B cell (primary cell): ENCODE measurements around the gene NPHP4. TPM values are rescaled to one million over a fixed set of nuclear protein-coding genes. Genes with fewer than 3 reads are reported as not detected.

Experiments used
- ATAC-seq: fragments of 200-7000 bp; cut with Tn5 transposase; one replicate; pipeline ENCODE4 v1.10.0; 2021; ENCODE audit warnings: low read depth, mild to moderate bottlenecking, moderate number of reproducible peaks, moderate library complexity
- CTCF ChIA-PET: fragments of 350-600 bp; sonication (Branson Sonifier 250); formaldehyde crosslinking; loops from one replicate; lab custom pipeline; 2021; ENCODE audit warnings: antibody characterized with exemption, inconsistent platforms; lab: Charles Lee
- POLR2A ChIA-PET: fragments of 350-600 bp; sonication (Branson Sonifier 250); formaldehyde crosslinking; loops from one replicate; lab custom pipeline; 2021; ENCODE audit warnings: antibody characterized with exemption; lab: Charles Lee
- DNase-seq: peaks from one replicate; pipeline ENCODE4 v3.0.0; 2013
- H2AFZ ChIP-seq: 2 replicates; pipeline ENCODE4 v1.6.1; 2012; ENCODE audit warnings: mild to moderate bottlenecking, low read depth, low read length; ENCODE audit not compliant: insufficient read depth, poor library complexity, severe bottlenecking
- H3K27ac ChIP-seq, 2 donors: 1 replicate in 1 of 2; 2 replicates in 1 of 2; pipeline ENCODE4 v1.5.1; 2012 to 2013; ENCODE audit warnings: low read length in 2 of 2, mild to moderate bottlenecking in 2 of 2, moderate library complexity in 1 of 2
- H3K27me3 ChIP-seq, 4 experiments: fragments of 200-600 bp in 1 of 4; sonication (generic) in 1 of 4; replicated peaks in 1 of 4; 1 replicate in 2 of 4; 2 replicates in 2 of 4; pipeline versions ENCODE4 v1.6.1 to v1.7.0; 2013 to 2016; ENCODE audit warnings: low read length in 3 of 4, mild to moderate bottlenecking in 2 of 4, mixed read lengths in 1 of 4, moderate library complexity in 1 of 4; ENCODE audit not compliant: insufficient read depth in 4 of 4, control insufficient read depth in 3 of 4; ENCODE audit errors: control extremely low read depth in 1 of 4
- H3K36me3 ChIP-seq, 2 experiments: replicated peaks in 1 of 2; 1 replicate in 1 of 2; 2 replicates in 1 of 2; pipeline versions ENCODE4 v1.6.1 to v1.7.1; 2013; ENCODE audit warnings: low read length in 1 of 2; ENCODE audit not compliant: insufficient read depth in 2 of 2, control insufficient read depth in 1 of 2; ENCODE audit errors: control extremely low read depth in 1 of 2, extremely low read depth in 1 of 2
- H3K4me1 ChIP-seq, 2 donors: fragments of 200-600 bp in 1 of 2; sonication (generic) in 1 of 2; 1 replicate in 1 of 2; 2 replicates in 1 of 2; pipeline versions ENCODE4 v1.5.1 to v1.6.1; 2013 to 2017; ENCODE audit warnings: low read length in 2 of 2; ENCODE audit not compliant: control insufficient read depth in 2 of 2, insufficient read depth in 2 of 2
- H3K4me2 ChIP-seq: replicated peaks from 2 replicates; pipeline ENCODE3; 2012; ENCODE audit warnings: mild to moderate bottlenecking, low read depth, low read length; ENCODE audit not compliant: poor library complexity, severe bottlenecking
- H3K4me3 ChIP-seq, 5 experiments: fragments of 200-600 bp in 1 of 5; sonication (generic) in 1 of 5; 1 replicate in 3 of 5; 2 replicates in 2 of 5; pipeline versions ENCODE4 v1.5.1 to v1.7.0; 2011 to 2016; ENCODE audit warnings: low read length in 4 of 5, mild to moderate bottlenecking in 4 of 5, low read depth in 2 of 5, control low read depth in 1 of 5, moderate library complexity in 1 of 5; ENCODE audit not compliant: insufficient read depth in 1 of 5; ENCODE audit errors: control extremely low read depth in 1 of 5, extremely low read depth in 1 of 5
- H3K79me2 ChIP-seq: fragments of 200-600 bp; sonication (generic); one replicate; pipeline ENCODE4 v1.6.0; 2016; ENCODE audit warnings: low read length; ENCODE audit not compliant: control insufficient read depth, insufficient read depth
- H3K9ac ChIP-seq: fragments of 200-600 bp; sonication (generic); 2 replicates; pipeline ENCODE4 v1.6.1; 2017; ENCODE audit warnings: mild to moderate bottlenecking, low read length, moderate library complexity
- H3K9me3 ChIP-seq, 3 donors: one replicate each; pipeline versions ENCODE4 v1.6.1 to v1.7.1; 2013; ENCODE audit warnings: low read length in 2 of 3; ENCODE audit not compliant: control insufficient read depth in 2 of 3, insufficient read depth in 1 of 3; ENCODE audit errors: control extremely low read depth in 1 of 3
- H4K20me1 ChIP-seq: 2 replicates; pipeline ENCODE4 v1.6.0; 2012; ENCODE audit warnings: mild to moderate bottlenecking, low read length; ENCODE audit not compliant: insufficient read depth, control insufficient read depth, poor library complexity, severe bottlenecking
- H3K27ac Mint-ChIP-seq: one replicate; pipeline ENCODE4 v1.8.0; 2021; ENCODE audit warnings: mixed read lengths
- H3K27me3 Mint-ChIP-seq: one replicate; pipeline ENCODE4 v1.8.0; 2021; ENCODE audit warnings: mixed read lengths
- H3K4me1 Mint-ChIP-seq: one replicate; pipeline ENCODE4 v1.8.0; 2021; ENCODE audit warnings: mixed read lengths
- H3K4me3 Mint-ChIP-seq: one replicate; pipeline ENCODE4 v1.8.0; 2021; ENCODE audit warnings: mixed read lengths
- H3K9me3 Mint-ChIP-seq: one replicate; pipeline ENCODE4 v1.8.0; 2022; ENCODE audit warnings: mixed read lengths; ENCODE audit not compliant: insufficient read depth
- EZH2 ChIP-seq: IDR thresholded peaks from 2 replicates; pipeline ENCODE4 v1.6.1; 2012; ENCODE audit warnings: borderline replicate concordance, low read depth, mild to moderate bottlenecking, moderate library complexity, low read length; ENCODE audit not compliant: insufficient read depth, poor library complexity, severe bottlenecking
- WGBS: methylation state at CpG from one replicate; pipeline ENCODE4 v1.1.5; 2013; ENCODE audit warnings: missing lambda C conversion rate; ENCODE audit not compliant: insufficient coverage; 5-methylcytosine and 5-hydroxymethylcytosine counted together
- intact Hi-C: fragments of 100-400 bp; cut with micrococcal nuclease; formaldehyde crosslinking; loops from one replicate; pipeline ENCODE4 v1.10.0; 2022
- polyA minus RNA-seq: library from RNA; depleted of rRNA, polyadenylated mRNA; stranded (reverse); fragments of >200 nt; gene quantifications from 2 replicates; pipeline ENCODE4 v1.2.3, GENCODE V29; 2012
- polyA plus RNA-seq: library from polyadenylated mRNA; depleted of rRNA; stranded (reverse); fragments of >200 nt; gene quantifications from 2 replicates; pipeline ENCODE4 v1.2.3, GENCODE V29; 2012
- total RNA-seq, 2 donors: library from RNA; stranded (reverse); fragments of 120-200 nt in 1 of 2; gene quantifications; 1 replicate in 1 of 2; 2 replicates in 1 of 2; pipeline versions ENCODE4 v1.2.3 to v1.2.4, GENCODE V29; 2013 to 2022
- TF ChIP-seq, protein P1 (sequence below): fragments of 200-600 bp; IDR thresholded peaks from one replicate; pipeline ENCODE4 v1.8.0; 2022; ENCODE audit warnings: antibody characterized with exemption, mild to moderate bottlenecking

NPHP4 gene
- total RNA-seq: 12.3 and 14.8 TPM in 2 replicates
- total RNA-seq (2013): 1.9 TPM
- 6.5 and 8.1 TPM in 2 replicates for polyA plus RNA-seq
- polyA minus RNA-seq: 4.4 and 9.9 TPM in 2 replicates

- H3K27ac Mint-ChIP-seq: peak within 1 kb of the TSS; percentile 95
- H3K4me1 Mint-ChIP-seq: peaks cover 28% of the 10 kb centered on the region
- H3K9ac ChIP-seq: peak within 1 kb of the TSS; percentile 85
- under 1% methylated on average over 94 of the region's 94 CpGs for WGBS
- POLR2A ChIA-PET: interaction anchor here (3.1 kb wide), 1 partner anchor 34 kb away, joined by 26 read pairs; no protein-coding TSS in a partner anchor
- intact Hi-C loops: loop anchor here (1.0 to 10.0 kb wide), 4 partner anchors 34 to 1793 kb away; partner anchors contain the start of genes CAMTA1, PER3 and RPL22
- peak within 1 kb of the TSS; percentile 71 to 99 for H3K27ac ChIP-seq
- H3K4me2 ChIP-seq: peak within 1 kb of the TSS; percentile 99
- peaks cover 7% of the 10 kb centered on the region for H4K20me1 ChIP-seq
- CTCF ChIA-PET: interaction anchor here (0.9 to 1.2 kb wide), 2 partner anchors 32 to 34 kb away, joined by 4 to 13 read pairs; no protein-coding TSS in a partner anchor
- no peaks in the 10 kb centered on the region for H3K9me3 Mint-ChIP-seq
- peak within 1 kb of the TSS; percentile 31 to 91 (median 75) for H3K4me3 ChIP-seq
- H2AFZ ChIP-seq: peak within 1 kb of the TSS; percentile 90
- H3K27me3 ChIP-seq: no peaks in the 10 kb centered on the region
- no peaks in the 10 kb centered on the region for H3K27me3 Mint-ChIP-seq
- ATAC-seq (peak; percentile 90), DNase-seq (peak; percentile 99)
- H3K4me1 ChIP-seq: peaks cover 28 to 33% of the 10 kb centered on the region in 2 donors
- TF ChIP-seq, protein P1, sequence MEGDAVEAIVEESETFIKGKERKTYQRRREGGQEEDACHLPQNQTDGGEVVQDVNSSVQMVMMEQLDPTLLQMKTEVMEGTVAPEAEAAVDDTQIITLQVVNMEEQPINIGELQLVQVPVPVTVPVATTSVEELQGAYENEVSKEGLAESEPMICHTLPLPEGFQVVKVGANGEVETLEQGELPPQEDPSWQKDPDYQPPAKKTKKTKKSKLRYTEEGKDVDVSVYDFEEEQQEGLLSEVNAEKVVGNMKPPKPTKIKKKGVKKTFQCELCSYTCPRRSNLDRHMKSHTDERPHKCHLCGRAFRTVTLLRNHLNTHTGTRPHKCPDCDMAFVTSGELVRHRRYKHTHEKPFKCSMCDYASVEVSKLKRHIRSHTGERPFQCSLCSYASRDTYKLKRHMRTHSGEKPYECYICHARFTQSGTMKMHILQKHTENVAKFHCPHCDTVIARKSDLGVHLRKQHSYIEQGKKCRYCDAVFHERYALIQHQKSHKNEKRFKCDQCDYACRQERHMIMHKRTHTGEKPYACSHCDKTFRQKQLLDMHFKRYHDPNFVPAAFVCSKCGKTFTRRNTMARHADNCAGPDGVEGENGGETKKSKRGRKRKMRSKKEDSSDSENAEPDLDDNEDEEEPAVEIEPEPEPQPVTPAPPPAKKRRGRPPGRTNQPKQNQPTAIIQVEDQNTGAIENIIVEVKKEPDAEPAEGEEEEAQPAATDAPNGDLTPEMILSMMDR: no peak
- TF ChIP-seq EZH2: no peak
- H3K9me3 ChIP-seq: peaks cover 0 to 5% (median 0%) of the 10 kb centered on the region in 3 donors
- H3K4me3 Mint-ChIP-seq: peak within 1 kb of the TSS; percentile 98
- peaks cover 47% of the 10 kb centered on the region for H3K79me2 ChIP-seq
- no peaks in the 10 kb centered on the region for H3K36me3 ChIP-seq
Observed at GRCh38 chr1:5992026-5992813, at the start of gene NPHP4. TSS of gene NPHP4 (minus strand) at chr1:5992425. CDS start at chr1:5986289, 6,136 bp downstream.
